ENCODE measurements around the gene GSE1.

GSE1 gene

GRCh38 chr16:85676466-85676865, 63.3 kb downstream of the GSE1 start:
- H3K9ac ChIP-seq (ENCODE audit: low read length in 2 of 2): no peak overlapping the region
- H3K4me1 ChIP-seq (ENCODE audit: control insufficient read depth, insufficient read depth, low read length): no peaks in the 10 kb centered on the region
- H3K27ac ChIP-seq (ENCODE audit: low read length): no peak overlapping the region
- H3K4me3 ChIP-seq (ENCODE audit: low read length in 2 of 2): no peak overlapping the region
- H3K27me3 ChIP-seq (ENCODE audit: control insufficient read depth in 1 of 2, insufficient read depth in 2 of 2, low read length in 2 of 2): no peaks in the 10 kb centered on the region
- no peaks in the 10 kb centered on the region for H3K9me3 ChIP-seq (ENCODE audit: control insufficient read depth in 2 of 2, low read length in 2 of 2)
- H3K36me3 ChIP-seq (ENCODE audit: control insufficient read depth in 2 of 2, insufficient read depth in 2 of 2, low read length in 2 of 2): peaks cover 16 to 23% of the 10 kb centered on the region in 2 donors

GRCh38 chr16:85677383-85677967, 64.4 kb downstream of the GSE1 start:
- Histone ChIP-seq H3K36me3 (ENCODE audit: control insufficient read depth in 2 of 2, insufficient read depth in 2 of 2, low read length in 2 of 2) (peaks cover 8 to 13% of the 10 kb centered on the region in 2 donors), H3K9me3 (ENCODE audit: control insufficient read depth in 2 of 2, low read length in 2 of 2) (no peaks in the 10 kb centered on the region), H3K4me1 (ENCODE audit: control insufficient read depth, insufficient read depth, low read length) (no peaks in the 10 kb centered on the region), H3K27me3 (ENCODE audit: control insufficient read depth in 1 of 2, insufficient read depth in 2 of 2, low read length in 2 of 2) (no peaks in the 10 kb centered on the region), H3K4me3 (ENCODE audit: low read length in 2 of 2) (no peak overlapping the region), H3K27ac (ENCODE audit: low read length) (no peak overlapping the region), H3K9ac (ENCODE audit: low read length in 2 of 2) (no peak overlapping the region)

- H3K4me1 ChIP-seq (ENCODE audit: control insufficient read depth, insufficient read depth, low read length): no peaks in the 10 kb centered on the region
- H3K4me3 ChIP-seq (ENCODE audit: low read length in 2 of 2): no peak overlapping the region
- H3K9ac ChIP-seq (ENCODE audit: low read length in 2 of 2): no peak overlapping the region
- H3K36me3 ChIP-seq (ENCODE audit: control insufficient read depth in 2 of 2, insufficient read depth in 2 of 2, low read length in 2 of 2): peaks cover 4 to 8% of the 10 kb centered on the region in 2 donors
- no peaks in the 10 kb centered on the region for H3K27me3 ChIP-seq (ENCODE audit: control insufficient read depth in 1 of 2, insufficient read depth in 2 of 2, low read length in 2 of 2)
- H3K27ac ChIP-seq (ENCODE audit: low read length): no peak overlapping the region
- H3K9me3 ChIP-seq (ENCODE audit: control insufficient read depth in 2 of 2, low read length in 2 of 2): no peaks in the 10 kb centered on the region
Observed at GRCh38 chr16:85678016-85678415, 64.9 kb downstream of the GSE1 start.

GRCh38 chr16:85678821-85679220, 65.7 kb downstream of the GSE1 start:
- H3K9ac ChIP-seq (ENCODE audit: low read length in 2 of 2): no peak overlapping the region
- no peaks in the 10 kb centered on the region for H3K4me1 ChIP-seq (ENCODE audit: control insufficient read depth, insufficient read depth, low read length)
- H3K9me3 ChIP-seq (ENCODE audit: control insufficient read depth in 2 of 2, low read length in 2 of 2): no peaks in the 10 kb centered on the region
- H3K4me3 ChIP-seq (ENCODE audit: low read length in 2 of 2): no peak overlapping the region
- H3K27ac ChIP-seq (ENCODE audit: low read length): no peak overlapping the region
- H3K36me3 ChIP-seq (ENCODE audit: control insufficient read depth in 2 of 2, insufficient read depth in 2 of 2, low read length in 2 of 2): peaks cover 4 to 7% of the 10 kb centered on the region in 2 donors
- no peaks in the 10 kb centered on the region for H3K27me3 ChIP-seq (ENCODE audit: control insufficient read depth in 1 of 2, insufficient read depth in 2 of 2, low read length in 2 of 2)

- H3K4me3 ChIP-seq (ENCODE audit: low read length in 2 of 2): no peak overlapping the region
- no peaks in the 10 kb centered on the region for H3K4me1 ChIP-seq (ENCODE audit: control insufficient read depth, insufficient read depth, low read length)
- no peak overlapping the region for H3K9ac ChIP-seq (ENCODE audit: low read length in 2 of 2)
- H3K27me3 ChIP-seq (ENCODE audit: control insufficient read depth in 1 of 2, insufficient read depth in 2 of 2, low read length in 2 of 2): no peaks in the 10 kb centered on the region
- peaks cover 0 to 2% of the 10 kb centered on the region in 2 donors for H3K36me3 ChIP-seq (ENCODE audit: control insufficient read depth in 2 of 2, insufficient read depth in 2 of 2, low read length in 2 of 2)
- H3K9me3 ChIP-seq (ENCODE audit: control insufficient read depth in 2 of 2, low read length in 2 of 2): no peaks in the 10 kb centered on the region
- H3K27ac ChIP-seq (ENCODE audit: low read length): no peak overlapping the region
Observed at GRCh38 chr16:85679870-85680269, 66.7 kb downstream of the GSE1 start.

- Histone ChIP-seq H3K27ac (ENCODE audit: low read length) (no peak overlapping the region), H3K36me3 (ENCODE audit: control insufficient read depth in 2 of 2, insufficient read depth in 2 of 2, low read length in 2 of 2) (no peaks in the 10 kb centered on the region), H3K27me3 (ENCODE audit: control insufficient read depth in 1 of 2, insufficient read depth in 2 of 2, low read length in 2 of 2) (no peaks in the 10 kb centered on the region), H3K4me3 (ENCODE audit: low read length in 2 of 2) (no peak overlapping the region), H3K9me3 (ENCODE audit: control insufficient read depth in 2 of 2, low read length in 2 of 2) (no peaks in the 10 kb centered on the region), H3K9ac (ENCODE audit: low read length in 2 of 2) (no peak overlapping the region), H3K4me1 (ENCODE audit: control insufficient read depth, insufficient read depth, low read length) (no peaks in the 10 kb centered on the region)
Observed at GRCh38 chr16:85680352-85680944, 67.3 kb downstream of the GSE1 start.

- H3K9ac ChIP-seq (ENCODE audit: low read length in 2 of 2): no peak overlapping the region
- H3K36me3 ChIP-seq (ENCODE audit: control insufficient read depth in 2 of 2, insufficient read depth in 2 of 2, low read length in 2 of 2): no peaks in the 10 kb centered on the region
- H3K4me3 ChIP-seq (ENCODE audit: low read length in 2 of 2): no peak overlapping the region
- no peaks in the 10 kb centered on the region for H3K9me3 ChIP-seq (ENCODE audit: control insufficient read depth in 2 of 2, low read length in 2 of 2)
- no peak overlapping the region for H3K27ac ChIP-seq (ENCODE audit: low read length)
- H3K4me1 ChIP-seq (ENCODE audit: control insufficient read depth, insufficient read depth, low read length): no peaks in the 10 kb centered on the region
- no peaks in the 10 kb centered on the region for H3K27me3 ChIP-seq (ENCODE audit: control insufficient read depth in 1 of 2, insufficient read depth in 2 of 2, low read length in 2 of 2)
Observed at GRCh38 chr16:85681255-85681654, 68.1 kb downstream of the GSE1 start.

- H3K27ac ChIP-seq (ENCODE audit: low read length): no peak overlapping the region
- H3K4me3 ChIP-seq (ENCODE audit: low read length in 2 of 2): no peak overlapping the region
- H3K9me3 ChIP-seq (ENCODE audit: control insufficient read depth in 2 of 2, low read length in 2 of 2): no peaks in the 10 kb centered on the region
- no peak overlapping the region for H3K9ac ChIP-seq (ENCODE audit: low read length in 2 of 2)
- H3K4me1 ChIP-seq (ENCODE audit: control insufficient read depth, insufficient read depth, low read length): no peaks in the 10 kb centered on the region
- H3K27me3 ChIP-seq (ENCODE audit: control insufficient read depth in 1 of 2, insufficient read depth in 2 of 2, low read length in 2 of 2): no peaks in the 10 kb centered on the region
- H3K36me3 ChIP-seq (ENCODE audit: control insufficient read depth in 2 of 2, insufficient read depth in 2 of 2, low read length in 2 of 2): no peaks in the 10 kb centered on the region
Observed at GRCh38 chr16:85682516-85682915, 69.4 kb downstream of the GSE1 start.

GRCh38 chr16:85683363-85683762, 70.2 kb downstream of the GSE1 start:
- Histone ChIP-seq H3K4me1 (ENCODE audit: control insufficient read depth, insufficient read depth, low read length) (peaks cover 3% of the 10 kb centered on the region), H3K9me3 (ENCODE audit: control insufficient read depth in 2 of 2, low read length in 2 of 2) (no peaks in the 10 kb centered on the region), H3K9ac (ENCODE audit: low read length in 2 of 2) (no peak overlapping the region), H3K4me3 (ENCODE audit: low read length in 2 of 2) (no peak overlapping the region), H3K36me3 (ENCODE audit: control insufficient read depth in 2 of 2, insufficient read depth in 2 of 2, low read length in 2 of 2) (no peaks in the 10 kb centered on the region), H3K27me3 (ENCODE audit: control insufficient read depth in 1 of 2, insufficient read depth in 2 of 2, low read length in 2 of 2) (no peaks in the 10 kb centered on the region), H3K27ac (ENCODE audit: low read length) (no peak overlapping the region)

GRCh38 chr16:85685251-85685650, 72.1 kb downstream of the GSE1 start:
- H3K27ac ChIP-seq (ENCODE audit: low read length): no peak overlapping the region
- peaks cover 0 to 6% of the 10 kb centered on the region in 2 donors for H3K27me3 ChIP-seq (ENCODE audit: control insufficient read depth in 1 of 2, insufficient read depth in 2 of 2, low read length in 2 of 2)
- no peaks in the 10 kb centered on the region for H3K9me3 ChIP-seq (ENCODE audit: control insufficient read depth in 2 of 2, low read length in 2 of 2)
- no peak overlapping the region for H3K4me3 ChIP-seq (ENCODE audit: low read length in 2 of 2)
- H3K36me3 ChIP-seq (ENCODE audit: control insufficient read depth in 2 of 2, insufficient read depth in 2 of 2, low read length in 2 of 2): no peaks in the 10 kb centered on the region
- peaks cover 12% of the 10 kb centered on the region for H3K4me1 ChIP-seq (ENCODE audit: control insufficient read depth, insufficient read depth, low read length)
- H3K9ac ChIP-seq (ENCODE audit: low read length in 2 of 2): no peak overlapping the region

GRCh38 chr16:85686912-85687591, 73.9 kb downstream of the GSE1 start:
- Histone ChIP-seq H3K36me3 (ENCODE audit: control insufficient read depth in 2 of 2, insufficient read depth in 2 of 2, low read length in 2 of 2) (no peaks in the 10 kb centered on the region), H3K27me3 (ENCODE audit: control insufficient read depth in 1 of 2, insufficient read depth in 2 of 2, low read length in 2 of 2) (peaks cover 0 to 6% of the 10 kb centered on the region in 2 donors), H3K4me1 (ENCODE audit: control insufficient read depth, insufficient read depth, low read length) (peaks cover 12% of the 10 kb centered on the region), H3K4me3 (ENCODE audit: low read length in 2 of 2) (no peak overlapping the region), H3K9ac (ENCODE audit: low read length in 2 of 2) (no peak overlapping the region), H3K27ac (ENCODE audit: low read length) (no peak overlapping the region), H3K9me3 (ENCODE audit: control insufficient read depth in 2 of 2, low read length in 2 of 2) (no peaks in the 10 kb centered on the region)
